GM23338 (cell line): Measurements from ENCODE around the gene CACNA1C.

ENCODE experiments used
- CTCF ChIP-seq, 2 experiments: fragments of 200-600 bp in 1 of 2; sonication (generic) in 1 of 2; conservative IDR thresholded peaks; 2 replicates each; pipeline versions ENCODE4 v1.5.1 to v1.6.1; 2016 to 2017; ENCODE audit warnings: antibody characterized with exemption in 2 of 2, low read depth in 2 of 2, mild to moderate bottlenecking in 2 of 2, moderate library complexity in 1 of 2
- ETS1 ChIP-seq: IDR thresholded peaks from 2 replicates; pipeline ENCODE4 v1.6.1; 2016; ENCODE audit warnings: antibody characterized with exemption
- EZH2 ChIP-seq: fragments of 200-600 bp; sonication (generic); IDR thresholded peaks from one replicate; pipeline ENCODE4 v1.8.0; 2017; ENCODE audit warnings: antibody characterized with exemption, mild to moderate bottlenecking, low read depth; ENCODE audit not compliant: unreplicated experiment
- EZH2phosphoT487 ChIP-seq: fragments of 200-600 bp; sonication (generic); IDR thresholded peaks from one replicate; pipeline ENCODE4 v1.8.1; 2018; ENCODE audit warnings: antibody characterized with exemption; ENCODE audit not compliant: unreplicated experiment
- JUNB ChIP-seq: IDR thresholded peaks from one replicate; pipeline ENCODE4 v1.6.1; 2016; ENCODE audit warnings: antibody characterized with exemption; ENCODE audit not compliant: unreplicated experiment
- NANOG ChIP-seq: IDR thresholded peaks from 2 replicates; pipeline ENCODE4 v1.6.1; 2016; ENCODE audit warnings: antibody characterized with exemption, borderline replicate concordance
- POLR2AphosphoS5 ChIP-seq: IDR thresholded peaks from 2 replicates; pipeline ENCODE4 v1.6.1; 2016; ENCODE audit warnings: antibody characterized with exemption, low read depth
- TF ChIP-seq, protein P1 (sequence below): IDR thresholded peaks from one replicate; pipeline ENCODE4 v1.6.1; 2018; ENCODE audit warnings: antibody characterized with exemption; ENCODE audit not compliant: unreplicated experiment
- TF ChIP-seq, protein P2 (sequence below): fragments of 250-450 bp; sonication (Bioruptor Pico); IDR thresholded peaks from 2 replicates; pipeline ENCODE4 v1.5.0; 2020; ENCODE audit warnings: mild to moderate bottlenecking, moderate library complexity

- TF ChIP-seq CTCF (conservative IDR thresholded peaks at IDR 0.05; ENCODE audit: low read depth in 2 of 2) (no peak), POLR2AphosphoS5 (no peak), EZH2 (no peak), JUNB (no peak), EZH2phosphoT487 (no peak), ETS1 (no peak), NANOG (no peak)
- TF ChIP-seq, protein P1, sequence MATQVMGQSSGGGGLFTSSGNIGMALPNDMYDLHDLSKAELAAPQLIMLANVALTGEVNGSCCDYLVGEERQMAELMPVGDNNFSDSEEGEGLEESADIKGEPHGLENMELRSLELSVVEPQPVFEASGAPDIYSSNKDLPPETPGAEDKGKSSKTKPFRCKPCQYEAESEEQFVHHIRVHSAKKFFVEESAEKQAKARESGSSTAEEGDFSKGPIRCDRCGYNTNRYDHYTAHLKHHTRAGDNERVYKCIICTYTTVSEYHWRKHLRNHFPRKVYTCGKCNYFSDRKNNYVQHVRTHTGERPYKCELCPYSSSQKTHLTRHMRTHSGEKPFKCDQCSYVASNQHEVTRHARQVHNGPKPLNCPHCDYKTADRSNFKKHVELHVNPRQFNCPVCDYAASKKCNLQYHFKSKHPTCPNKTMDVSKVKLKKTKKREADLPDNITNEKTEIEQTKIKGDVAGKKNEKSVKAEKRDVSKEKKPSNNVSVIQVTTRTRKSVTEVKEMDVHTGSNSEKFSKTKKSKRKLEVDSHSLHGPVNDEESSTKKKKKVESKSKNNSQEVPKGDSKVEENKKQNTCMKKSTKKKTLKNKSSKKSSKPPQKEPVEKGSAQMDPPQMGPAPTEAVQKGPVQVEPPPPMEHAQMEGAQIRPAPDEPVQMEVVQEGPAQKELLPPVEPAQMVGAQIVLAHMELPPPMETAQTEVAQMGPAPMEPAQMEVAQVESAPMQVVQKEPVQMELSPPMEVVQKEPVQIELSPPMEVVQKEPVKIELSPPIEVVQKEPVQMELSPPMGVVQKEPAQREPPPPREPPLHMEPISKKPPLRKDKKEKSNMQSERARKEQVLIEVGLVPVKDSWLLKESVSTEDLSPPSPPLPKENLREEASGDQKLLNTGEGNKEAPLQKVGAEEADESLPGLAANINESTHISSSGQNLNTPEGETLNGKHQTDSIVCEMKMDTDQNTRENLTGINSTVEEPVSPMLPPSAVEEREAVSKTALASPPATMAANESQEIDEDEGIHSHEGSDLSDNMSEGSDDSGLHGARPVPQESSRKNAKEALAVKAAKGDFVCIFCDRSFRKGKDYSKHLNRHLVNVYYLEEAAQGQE, result no peak
- TF ChIP-seq, protein P2, sequence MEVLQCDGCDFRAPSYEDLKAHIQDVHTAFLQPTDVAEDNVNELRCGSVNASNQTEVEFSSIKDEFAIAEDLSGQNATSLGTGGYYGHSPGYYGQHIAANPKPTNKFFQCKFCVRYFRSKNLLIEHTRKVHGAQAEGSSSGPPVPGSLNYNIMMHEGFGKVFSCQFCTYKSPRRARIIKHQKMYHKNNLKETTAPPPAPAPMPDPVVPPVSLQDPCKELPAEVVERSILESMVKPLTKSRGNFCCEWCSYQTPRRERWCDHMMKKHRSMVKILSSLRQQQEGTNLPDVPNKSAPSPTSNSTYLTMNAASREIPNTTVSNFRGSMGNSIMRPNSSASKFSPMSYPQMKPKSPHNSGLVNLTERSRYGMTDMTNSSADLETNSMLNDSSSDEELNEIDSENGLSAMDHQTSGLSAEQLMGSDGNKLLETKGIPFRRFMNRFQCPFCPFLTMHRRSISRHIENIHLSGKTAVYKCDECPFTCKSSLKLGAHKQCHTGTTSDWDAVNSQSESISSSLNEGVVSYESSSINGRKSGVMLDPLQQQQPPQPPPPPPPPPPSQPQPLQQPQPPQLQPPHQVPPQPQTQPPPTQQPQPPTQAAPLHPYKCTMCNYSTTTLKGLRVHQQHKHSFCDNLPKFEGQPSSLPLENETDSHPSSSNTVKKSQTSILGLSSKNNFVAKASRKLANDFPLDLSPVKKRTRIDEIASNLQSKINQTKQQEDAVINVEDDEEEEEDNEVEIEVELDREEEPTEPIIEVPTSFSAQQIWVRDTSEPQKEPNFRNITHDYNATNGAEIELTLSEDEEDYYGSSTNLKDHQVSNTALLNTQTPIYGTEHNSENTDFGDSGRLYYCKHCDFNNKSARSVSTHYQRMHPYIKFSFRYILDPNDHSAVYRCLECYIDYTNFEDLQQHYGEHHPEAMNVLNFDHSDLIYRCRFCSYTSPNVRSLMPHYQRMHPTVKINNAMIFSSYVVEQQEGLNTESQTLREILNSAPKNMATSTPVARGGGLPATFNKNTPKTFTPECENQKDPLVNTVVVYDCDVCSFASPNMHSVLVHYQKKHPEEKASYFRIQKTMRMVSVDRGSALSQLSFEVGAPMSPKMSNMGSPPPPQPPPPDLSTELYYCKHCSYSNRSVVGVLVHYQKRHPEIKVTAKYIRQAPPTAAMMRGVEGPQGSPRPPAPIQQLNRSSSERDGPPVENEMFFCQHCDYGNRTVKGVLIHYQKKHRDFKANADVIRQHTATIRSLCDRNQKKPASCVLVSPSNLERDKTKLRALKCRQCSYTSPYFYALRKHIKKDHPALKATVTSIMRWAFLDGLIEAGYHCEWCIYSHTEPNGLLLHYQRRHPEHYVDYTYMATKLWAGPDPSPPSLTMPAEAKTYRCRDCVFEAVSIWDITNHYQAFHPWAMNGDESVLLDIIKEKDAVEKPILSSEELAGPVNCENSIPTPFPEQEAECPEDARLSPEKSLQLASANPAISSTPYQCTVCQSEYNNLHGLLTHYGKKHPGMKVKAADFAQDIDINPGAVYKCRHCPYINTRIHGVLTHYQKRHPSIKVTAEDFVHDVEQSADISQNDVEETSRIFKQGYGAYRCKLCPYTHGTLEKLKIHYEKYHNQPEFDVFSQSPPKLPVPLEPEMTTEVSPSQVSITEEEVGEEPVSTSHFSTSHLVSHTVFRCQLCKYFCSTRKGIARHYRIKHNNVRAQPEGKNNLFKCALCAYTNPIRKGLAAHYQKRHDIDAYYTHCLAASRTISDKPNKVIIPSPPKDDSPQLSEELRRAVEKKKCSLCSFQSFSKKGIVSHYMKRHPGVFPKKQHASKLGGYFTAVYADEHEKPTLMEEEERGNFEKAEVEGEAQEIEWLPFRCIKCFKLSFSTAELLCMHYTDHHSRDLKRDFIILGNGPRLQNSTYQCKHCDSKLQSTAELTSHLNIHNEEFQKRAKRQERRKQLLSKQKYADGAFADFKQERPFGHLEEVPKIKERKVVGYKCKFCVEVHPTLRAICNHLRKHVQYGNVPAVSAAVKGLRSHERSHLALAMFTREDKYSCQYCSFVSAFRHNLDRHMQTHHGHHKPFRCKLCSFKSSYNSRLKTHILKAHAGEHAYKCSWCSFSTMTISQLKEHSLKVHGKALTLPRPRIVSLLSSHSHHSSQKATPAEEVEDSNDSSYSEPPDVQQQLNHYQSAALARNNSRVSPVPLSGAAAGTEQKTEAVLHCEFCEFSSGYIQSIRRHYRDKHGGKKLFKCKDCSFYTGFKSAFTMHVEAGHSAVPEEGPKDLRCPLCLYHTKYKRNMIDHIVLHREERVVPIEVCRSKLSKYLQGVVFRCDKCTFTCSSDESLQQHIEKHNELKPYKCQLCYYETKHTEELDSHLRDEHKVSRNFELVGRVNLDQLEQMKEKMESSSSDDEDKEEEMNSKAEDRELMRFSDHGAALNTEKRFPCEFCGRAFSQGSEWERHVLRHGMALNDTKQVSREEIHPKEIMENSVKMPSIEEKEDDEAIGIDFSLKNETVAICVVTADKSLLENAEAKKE (CRISPR knock-in tag), result no peak
Measured at GRCh38 chr12:2461645-2462044, 408.9 kb downstream of the CACNA1C start.
